HepG2 (cell line): ENCODE results near the gene ARHGAP30. TPM values are rescaled to one million over a fixed set of nuclear protein-coding genes. Genes with fewer than 3 reads are reported as not detected.
A peak's percentile ranks its signal among the peaks of the same experiment; 100 is the strongest.

ENCODE experiments used
- ATM ChIP-seq: fragments of 450-650 bp; IDR thresholded peaks from 2 replicates; pipeline ENCODE4 v1.7.1; 2017; ENCODE audit warnings: mild to moderate bottlenecking, borderline replicate concordance
- ELF4 ChIP-seq: sonication (generic); formaldehyde crosslinking; IDR thresholded peaks from 2 replicates; pipeline ENCODE4 v1.5.0; 2020; ENCODE audit warnings: missing genetic modification reagents, mild to moderate bottlenecking, moderate library complexity, borderline replicate concordance
- GLMP ChIP-seq: sonication (generic); formaldehyde crosslinking; IDR thresholded peaks from 2 replicates; pipeline ENCODE4 v1.9.0; 2021; ENCODE audit warnings: missing genetic modification reagents, mild to moderate bottlenecking, borderline replicate concordance
- HCFC1 ChIP-seq: fragments of 150-350 bp; IDR thresholded peaks from 2 replicates; pipeline ENCODE4 v1.6.1; 2014; ENCODE audit warnings: low read depth, low read length
- HNRNPLL ChIP-seq: fragments of 200-400 bp; formaldehyde crosslinking; IDR thresholded peaks from 2 replicates; pipeline ENCODE4 v1.6.1; 2017; ENCODE audit warnings: mild to moderate bottlenecking, low read depth, low read length; ENCODE audit not compliant: poor library complexity, severe bottlenecking
- KLF11 ChIP-seq: IDR thresholded peaks from 2 replicates; pipeline ENCODE4 v1.6.1; 2016; ENCODE audit warnings: missing compliant biosample characterization
- NFYC ChIP-seq: IDR thresholded peaks from 2 replicates; pipeline ENCODE4 v1.6.1; 2016; ENCODE audit warnings: missing genetic modification reagents, missing compliant biosample characterization
- POGK ChIP-seq: sonication (generic); formaldehyde crosslinking; conservative IDR thresholded peaks from 2 replicates; pipeline ENCODE4 v1.8.0; 2022; ENCODE audit warnings: mild to moderate bottlenecking, moderate library complexity, missing genetic modification reagents
- POLR2A ChIP-seq, 2 experiments: IDR thresholded peaks; 2 replicates each; pipeline ENCODE4 v1.6.1; 2011; ENCODE audit warnings: low read depth in 2 of 2, low read length in 2 of 2, mild to moderate bottlenecking in 1 of 2, moderate library complexity in 1 of 2; ENCODE audit not compliant: insufficient read depth in 1 of 2
- PTBP1 ChIP-seq: fragments of 200-400 bp; formaldehyde crosslinking; IDR thresholded peaks from 2 replicates; pipeline ENCODE4 v1.6.1; 2018; ENCODE audit warnings: low read length, low read depth; ENCODE audit not compliant: poor library complexity, severe bottlenecking
- SKI ChIP-seq: fragments of 450-650 bp; IDR thresholded peaks from one replicate; pipeline ENCODE4 v1.6.1; 2018; ENCODE audit warnings: mild to moderate bottlenecking; ENCODE audit not compliant: partially characterized antibody
- SMC3 ChIP-seq: IDR thresholded peaks from 2 replicates; pipeline ENCODE4 v1.6.1; 2011; ENCODE audit warnings: low read length, improper control_type of control experiment
- SNAPC4 ChIP-seq: sonication (generic); formaldehyde crosslinking; IDR thresholded peaks from 2 replicates; pipeline ENCODE4 v1.4.0; 2020; ENCODE audit warnings: mild to moderate bottlenecking, missing genetic modification reagents
- TIGD3 ChIP-seq: sonication (generic); formaldehyde crosslinking; IDR thresholded peaks from 2 replicates; pipeline ENCODE4 v1.5.1; 2020; ENCODE audit warnings: mild to moderate bottlenecking, missing genetic modification reagents, borderline replicate concordance
- ZBTB1 ChIP-seq: sonication (generic); formaldehyde crosslinking; IDR thresholded peaks from 2 replicates; pipeline ENCODE4 v1.4.0; 2020; ENCODE audit warnings: missing genetic modification reagents, borderline replicate concordance
- ZNF382 ChIP-seq: sonication (generic); formaldehyde crosslinking; IDR thresholded peaks from 2 replicates; pipeline ENCODE4 v1.5.0; 2020; ENCODE audit warnings: missing genetic modification reagents, mild to moderate bottlenecking, borderline replicate concordance
- ZNF749 ChIP-seq: sonication (generic); formaldehyde crosslinking; IDR thresholded peaks from 2 replicates; pipeline ENCODE4 v1.8.0; 2022; ENCODE audit warnings: mild to moderate bottlenecking, missing genetic modification reagents, moderate library complexity, borderline replicate concordance
- ZSCAN25 ChIP-seq: sonication (generic); formaldehyde crosslinking; IDR thresholded peaks from 2 replicates; pipeline ENCODE4 v1.8.0; 2022; ENCODE audit warnings: mild to moderate bottlenecking, missing genetic modification reagents
- polyA plus RNA-seq, 8 experiments: library from polyadenylated mRNA; depleted of rRNA in 3 of 8; stranded (reverse) in 7 of 8; unstranded in 1 of 8; fragments of >200 nt; fragmentation: Illumina TruSeq in 4 of 8; extraction: Trizol in 4 of 8; gene quantifications; 2 replicates each; pipeline versions ENCODE4 v1.2.1 to v1.2.3, GENCODE V29; 2011 to 2016; ENCODE audit warnings: low read depth in 4 of 8, missing spikeins in 1 of 8, mixed read lengths in 1 of 8; ENCODE audit not compliant: insufficient read depth in 1 of 8
- total RNA-seq, 5 experiments: library from RNA; depleted of rRNA; stranded (reverse); fragments of >200 nt; fragmentation: Illumina TruSeq; extraction: Trizol; gene quantifications; 2 replicates each; pipeline ENCODE4 v1.2.3, GENCODE V29; 2016; ENCODE audit warnings: low read depth in 1 of 5

Gene ARHGAP30
- total and polyA plus RNA-seq, 2 of the 13 experiments (the other 11 are each of a cell fraction or from before 2014, with no cell fraction given) = 0.13 to 0.20 TPM

- peak; percentile 94 for TF ChIP-seq POGK (CRISPR knock-in tag)
- TF ChIP-seq ZNF382 (CRISPR knock-in tag) = no peak
- no peak for TF ChIP-seq SNAPC4 (CRISPR knock-in tag)
- no peak for TF ChIP-seq HNRNPLL
- peak; percentile 20; the same call in 1 of the 2 replicates for TF ChIP-seq ZNF749 (CRISPR knock-in tag)
- peak; percentile 69; the same call in 1 of the 2 replicates for TF ChIP-seq KLF11 (CRISPR knock-in tag)
- TF ChIP-seq POLR2A (IDR thresholded peaks at IDR 0.05; ENCODE audit: insufficient read depth in 1 of 2, low read depth in 2 of 2, low read length in 2 of 2) = peak; percentile 27 to 70; a peak in 3 of 4 replicates
- no peak for TF ChIP-seq PTBP1
- TF ChIP-seq SMC3 = no peak; the same call in 1 of the 2 replicates
- TF ChIP-seq TIGD3 = 0 out of 2 replicates have a peak, but pooled peaks have one; percentile 63
- TF ChIP-seq HCFC1 = no peak
- peak; percentile 99 for TF ChIP-seq ZBTB1 (CRISPR knock-in tag)
- TF ChIP-seq ATM = no peak
- TF ChIP-seq NFYC (CRISPR knock-in tag) = peak; percentile 56; the same call in 1 of the 2 replicates
- peak; percentile 65 for TF ChIP-seq SKI
- TF ChIP-seq GLMP (CRISPR knock-in tag) = no peak
- peak; percentile 85 for TF ChIP-seq ZSCAN25 (CRISPR knock-in tag)
- TF ChIP-seq ELF4 (CRISPR knock-in tag) = peak; percentile 91
These were observed 56.0 kb downstream of the ARHGAP30 start (continued) for GRCh38 chr1:161013488-161014230.
